ENCODE measurements around the gene KCNH2.

KCNH2 gene

DNA sequence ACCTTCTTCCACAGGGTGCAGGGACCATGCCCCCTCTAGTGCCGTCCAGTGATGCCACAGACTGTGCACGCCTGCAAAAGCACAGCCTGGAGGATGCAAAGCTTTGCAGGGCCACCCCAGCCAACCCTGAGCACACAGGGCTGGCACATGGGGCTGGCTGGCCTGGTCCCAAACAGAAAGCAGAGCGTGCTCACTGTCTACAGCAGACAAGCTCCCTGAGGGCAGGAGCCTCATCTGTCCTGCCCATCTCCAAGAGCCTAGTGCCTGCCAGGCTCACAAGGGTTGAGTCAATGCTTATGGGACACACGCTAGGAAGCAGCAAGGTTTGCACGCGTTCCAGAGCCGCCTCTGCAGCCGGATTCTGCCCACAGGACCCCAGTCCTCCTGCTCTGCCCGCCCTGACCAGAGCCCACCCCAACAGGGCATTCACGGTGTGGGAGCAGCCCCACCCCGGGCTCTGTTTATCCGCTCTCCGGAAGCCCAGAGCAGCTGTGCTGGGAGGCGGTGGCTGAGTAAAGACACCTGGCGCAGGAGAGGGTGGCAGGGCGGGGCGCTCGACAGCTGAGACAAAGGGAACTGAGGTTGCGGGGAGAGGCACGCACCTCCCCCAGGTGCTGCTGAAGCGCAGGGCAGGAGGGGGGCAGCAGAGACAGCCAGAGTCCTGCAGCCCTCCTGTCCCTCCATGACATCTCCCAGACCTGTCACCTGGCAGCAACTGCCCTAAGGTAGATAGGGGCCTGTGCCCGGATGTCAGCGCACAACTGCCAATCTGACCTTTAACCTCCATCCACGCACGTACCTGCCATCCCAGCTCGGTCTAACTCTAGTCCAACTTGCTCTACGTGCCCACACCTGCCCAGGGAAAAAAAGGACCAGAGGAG is 4.3 kb downstream of the KCNH2 start:
- no peak for DNase-seq

- DNase-seq: no peak
Observed at GRCh38 chr7:150972741-150973140, 5.4 kb downstream of the KCNH2 start.

GRCh38 chr7:150972023-150972468 is 6.1 kb downstream of the KCNH2 start:
- no peak for DNase-seq

- DNase-seq: no peak
Observed at GRCh38 chr7:150971242-150972022, 6.7 kb downstream of the KCNH2 start.

DNA sequence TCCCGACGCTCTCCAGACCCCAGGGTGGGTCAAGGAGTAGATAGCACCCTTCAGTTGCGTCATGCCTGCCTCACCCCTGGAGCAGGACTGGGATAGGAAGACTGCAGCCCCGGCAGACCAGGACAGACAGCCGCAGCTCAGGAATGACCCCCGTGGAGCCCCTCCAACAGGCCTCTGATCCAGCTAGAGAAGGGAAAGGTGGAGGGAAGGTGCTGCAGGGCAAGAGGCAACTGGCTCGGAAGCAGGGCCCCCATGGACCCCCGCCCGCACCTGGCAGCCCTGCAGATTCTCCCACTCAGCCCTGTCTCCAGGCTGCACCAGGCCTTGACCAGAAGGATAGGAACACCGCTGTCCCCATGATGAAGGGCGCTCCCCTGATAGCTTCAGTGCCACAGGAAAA is 7.7 kb downstream of the KCNH2 start:
- DNase-seq: no peak

- DNase-seq: no peak
Observed at GRCh38 chr7:150969475-150969874, 8.6 kb downstream of the KCNH2 start.

GRCh38 chr7:150968734-150969372 is 9.3 kb downstream of the KCNH2 start:
- no peak for DNase-seq

DNA sequence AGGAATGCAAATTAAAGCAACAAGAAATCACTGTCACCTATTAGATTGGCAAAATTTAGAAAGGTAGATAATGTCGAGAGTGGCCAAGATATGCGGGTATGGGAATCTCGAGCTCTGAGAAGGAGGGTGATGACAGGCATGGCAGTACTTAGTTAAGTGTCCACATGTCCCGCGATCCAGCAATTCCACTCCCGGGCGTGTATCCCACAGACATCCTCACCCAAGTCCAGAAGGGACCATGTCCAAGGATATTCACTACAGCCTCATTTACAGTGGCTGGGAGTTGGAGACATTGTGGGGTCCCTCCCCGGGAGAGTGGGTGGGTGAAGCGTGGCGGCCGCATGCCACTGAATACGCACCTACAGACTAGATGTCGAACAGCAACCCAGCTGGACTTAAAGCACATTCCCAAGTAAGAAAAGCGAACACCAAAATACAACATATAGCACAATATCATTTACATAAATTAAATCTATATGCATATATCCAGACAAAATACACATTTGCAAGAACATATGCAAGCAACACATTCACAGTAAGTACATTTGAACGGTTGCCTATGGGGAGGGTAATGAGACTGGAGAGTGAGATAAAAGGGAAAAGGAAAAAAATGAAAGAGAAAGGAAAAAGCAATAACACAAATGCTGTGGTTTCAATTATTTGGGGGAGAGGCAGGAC is 9.9 kb downstream of the KCNH2 start:
- no peak for DNase-seq

DNA sequence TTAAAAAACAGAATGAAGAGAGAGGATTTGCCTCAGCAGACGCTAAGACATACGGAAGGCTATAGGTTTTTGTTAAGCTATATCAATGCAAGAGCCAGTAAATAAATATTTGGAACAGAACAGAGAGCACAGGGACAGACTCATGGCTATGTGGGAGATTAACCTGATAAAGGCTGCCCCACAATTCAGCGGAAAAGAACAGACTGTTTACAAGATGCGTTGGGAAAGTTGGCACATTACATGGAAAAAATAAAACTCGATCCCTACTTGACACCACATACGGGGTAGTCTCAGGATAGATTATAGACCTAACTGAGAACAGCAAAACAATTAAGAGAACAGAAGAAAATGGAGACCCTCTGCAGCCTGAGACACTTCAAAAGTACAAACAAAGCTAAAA is 10.8 kb downstream of the KCNH2 start:
- no peak for DNase-seq

DNA sequence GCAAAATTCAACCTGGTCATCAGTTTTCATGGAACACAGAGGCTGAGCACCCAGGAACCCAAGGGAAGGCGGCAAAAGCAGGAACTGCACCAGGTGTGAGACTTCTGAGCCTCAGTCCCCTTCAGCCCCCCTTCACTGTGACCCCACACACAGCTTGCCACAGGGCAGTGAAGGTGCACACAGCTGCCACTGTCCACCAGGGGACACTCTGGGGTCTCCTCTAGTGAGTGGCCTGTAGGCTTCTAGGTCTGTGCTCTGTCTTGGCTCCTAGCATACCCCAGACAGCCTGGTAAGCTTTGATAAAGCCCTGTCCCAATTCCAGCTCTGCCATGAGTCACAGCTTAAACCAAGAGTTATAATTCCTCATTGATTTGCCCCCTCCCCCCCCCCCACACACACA is 12.1 kb downstream of the KCNH2 start:
- no peak for DNase-seq

DNA sequence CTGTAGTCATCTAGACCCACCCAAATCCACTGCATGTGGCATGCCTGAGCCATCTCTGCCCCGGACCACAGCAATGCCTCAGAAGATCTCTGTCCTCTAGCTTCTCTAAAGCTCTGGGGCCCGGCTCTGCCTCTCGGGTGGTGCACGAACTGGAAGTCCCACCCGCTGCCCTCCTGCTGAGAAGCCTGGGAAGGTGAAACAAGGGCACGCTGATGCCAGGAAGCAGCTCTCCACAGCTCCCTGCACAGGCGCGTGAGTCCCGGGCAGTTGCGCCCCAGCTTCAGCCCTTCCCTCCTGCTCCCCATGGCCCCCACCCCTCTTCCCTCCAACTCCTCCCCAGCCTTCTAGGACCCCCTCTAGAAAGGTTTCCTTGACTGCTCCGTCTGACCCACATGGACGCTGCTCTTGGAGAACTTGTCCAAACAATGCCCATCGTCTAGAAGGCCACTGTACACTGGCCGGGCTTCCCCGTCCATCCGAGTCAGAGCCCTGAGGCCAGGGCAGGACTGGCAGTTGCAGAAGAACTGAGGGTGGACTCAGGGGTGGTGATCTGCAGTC is 12.8 kb downstream of the KCNH2 start:
- no peak for DNase-seq

- DNase-seq: no peak
Observed at GRCh38 chr7:150964593-150965111, 13.5 kb downstream of the KCNH2 start.

- no peak for DNase-seq
Observed at GRCh38 chr7:150963707-150964559, 14.2 kb downstream of the KCNH2 start.

DNA sequence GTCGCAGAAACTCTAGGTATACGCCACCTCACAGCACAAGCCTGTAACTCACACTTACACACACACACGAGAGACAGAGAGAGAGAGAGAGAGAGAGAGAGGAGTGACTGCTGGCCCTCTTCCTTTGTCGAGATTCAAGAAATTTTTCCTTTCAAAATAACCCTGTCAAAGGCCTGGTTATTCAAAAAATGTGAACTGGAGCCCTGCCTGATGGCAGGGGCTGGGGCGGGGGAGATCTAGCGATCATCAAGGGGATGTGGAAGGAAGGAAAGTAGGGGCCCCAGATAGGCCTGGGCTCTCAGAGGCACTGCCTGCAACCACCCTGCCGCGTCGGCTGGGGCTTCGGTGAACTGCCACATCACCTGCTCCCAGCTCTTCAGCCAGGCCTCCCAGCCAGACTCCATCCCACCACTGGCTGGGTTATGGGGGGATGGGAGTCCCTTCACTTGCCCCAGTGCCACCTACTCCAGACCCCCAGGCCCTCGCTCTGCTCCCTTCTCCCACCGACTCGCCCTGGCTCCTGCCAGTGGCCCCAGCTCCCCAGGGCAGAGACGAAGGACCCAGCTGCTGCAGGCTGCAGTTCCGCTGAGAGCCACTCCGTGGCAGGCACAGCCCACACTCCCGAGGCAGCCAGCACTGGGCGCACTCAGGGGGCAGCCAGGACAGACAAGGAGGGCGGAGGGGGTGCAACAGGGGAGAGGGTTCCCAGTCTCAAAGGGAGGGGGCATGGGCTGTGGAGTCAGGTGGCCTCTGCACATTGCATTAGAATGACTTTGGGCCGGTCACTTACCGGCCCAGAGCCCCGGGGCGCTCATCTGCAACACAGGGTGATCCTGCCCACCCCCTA is 15.3 kb downstream of the KCNH2 start:
- peak; percentile 66 for DNase-seq

- no peak for DNase-seq
Observed at GRCh38 chr7:150962290-150962552, 15.9 kb downstream of the KCNH2 start.

- DNase-seq: no peak
Observed at GRCh38 chr7:150961510-150962289, 16.4 kb downstream of the KCNH2 start.

DNA sequence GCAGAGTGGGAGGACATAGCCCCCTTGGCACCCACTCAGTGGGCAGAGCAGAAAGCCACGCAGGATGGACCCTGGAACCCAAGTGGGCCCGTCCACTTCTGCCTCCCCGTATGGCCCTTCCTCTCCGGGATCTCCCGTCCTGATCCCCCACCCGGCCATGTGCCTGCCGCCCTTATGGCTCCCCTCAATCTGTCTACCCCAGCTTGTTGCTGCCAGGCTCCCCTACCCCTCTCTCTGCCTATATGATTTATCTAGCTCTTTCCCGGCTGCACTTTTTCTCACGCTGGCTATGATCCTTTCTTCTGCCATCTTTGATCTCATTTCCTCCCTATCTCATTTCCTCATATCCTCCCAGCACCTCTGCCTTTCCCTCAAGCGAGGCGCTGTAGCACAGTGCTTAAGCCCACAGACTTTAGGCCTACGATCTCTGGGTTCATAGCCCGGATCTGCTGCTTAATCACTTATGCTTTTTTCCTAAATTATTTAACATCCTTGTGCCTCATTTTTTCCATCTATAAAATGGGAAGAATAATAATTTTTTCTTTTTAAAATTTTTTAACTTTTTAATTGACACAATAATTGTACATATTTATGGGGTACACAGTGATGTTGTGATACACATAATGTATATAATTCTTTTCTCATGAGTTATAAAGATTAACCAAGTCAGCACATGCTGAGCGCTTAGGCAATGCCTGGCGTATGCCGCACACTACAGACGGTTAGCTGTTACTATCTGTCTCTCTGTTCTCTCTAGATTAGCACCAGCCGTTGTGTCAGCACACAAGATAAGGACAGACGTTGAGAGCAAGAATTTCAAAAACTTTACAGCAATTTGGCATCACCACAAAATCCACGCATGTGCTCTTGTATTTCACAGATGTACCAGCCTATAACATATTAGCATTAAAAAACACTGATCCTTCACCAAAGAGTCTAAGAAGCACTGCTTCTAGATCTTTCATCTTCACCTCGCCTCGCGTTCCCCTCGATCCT is 18.1 kb downstream of the KCNH2 start:
- peak; percentile 94 for DNase-seq

DNA sequence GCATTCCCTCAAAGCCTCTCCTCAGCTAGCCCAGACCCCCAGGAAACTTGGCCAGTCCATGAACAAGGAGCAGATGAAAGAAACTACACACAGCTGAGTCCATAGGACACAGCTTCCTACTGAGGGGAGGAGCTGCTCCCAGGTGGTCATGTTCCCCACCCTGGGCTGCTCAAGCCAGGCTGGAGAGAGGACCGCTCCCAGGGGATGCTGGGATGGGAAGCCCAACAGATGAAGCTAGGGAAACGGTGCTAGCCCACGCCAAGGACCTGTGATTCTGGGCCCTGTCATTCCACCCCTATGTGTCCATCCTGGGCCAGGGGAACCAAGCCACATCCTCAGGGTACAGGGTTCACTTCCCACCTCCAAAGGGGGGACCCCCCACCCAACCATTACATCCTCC is 19.0 kb downstream of the KCNH2 start:
- no peak for DNase-seq

GRCh38 chr7:150958597-150958996 is 19.5 kb downstream of the KCNH2 start:
- DNase-seq: no peak
